ENCODE measurements around the gene ZNF112.

The ZNF112 gene

GRCh38 chr19:44280916-44281315, 75.6 kb downstream of the ZNF112 start:
- no peak for DNase-seq

- DNase-seq, result no peak
Observed at GRCh38 chr19:44278181-44278690, 78.2 kb downstream of the ZNF112 start.

- no peak for DNase-seq
Observed at GRCh38 chr19:44277331-44277730, 79.1 kb downstream of the ZNF112 start.

Measured in activated CD4-positive, alpha-beta T cell treated with anti-CD3 and anti-CD28 coated beads for 1 hour (primary cell).